HFF-Myc (cell line): ENCODE data around the gene GCH1.

ENCODE experiments used
- DNase-seq: peaks from one replicate; pipeline ENCODE4 v3.0.0-alpha.2; 2011; ENCODE audit warnings: low read depth; ENCODE audit errors: extremely low read depth
- H3K4me3 ChIP-seq: replicated peaks from 2 replicates; pipeline ENCODE4 v1.5.1; 2011; ENCODE audit warnings: low read depth, mild to moderate bottlenecking, control low read depth, low read length
- TF ChIP-seq, protein P1 (sequence below): IDR thresholded peaks from 2 replicates; pipeline ENCODE4 v1.5.1; 2012; ENCODE audit warnings: mild to moderate bottlenecking, low read depth, low read length, control low read depth; ENCODE audit errors: missing control alignments

Gene GCH1

DNA sequence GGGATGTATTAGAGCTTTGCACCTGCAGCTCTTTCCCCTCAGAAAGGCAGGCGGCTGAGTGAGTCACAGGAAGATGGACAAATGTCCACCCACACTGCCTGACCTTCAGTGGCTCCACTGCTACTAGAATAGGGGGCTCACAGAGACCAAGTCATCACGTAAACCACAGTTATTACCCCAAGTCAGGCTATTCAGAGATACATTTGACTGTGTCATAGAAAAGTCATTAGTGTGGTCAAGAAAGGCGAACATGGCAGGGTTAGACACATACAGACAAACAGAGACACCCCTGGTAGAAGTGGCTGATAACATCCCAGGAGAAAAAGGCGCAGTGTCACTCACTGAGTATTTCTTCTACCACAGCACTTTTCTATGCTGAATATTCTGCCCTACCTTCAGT lies 36.0 kb downstream of the GCH1 start:
- no peak for DNase-seq
- H3K4me3 ChIP-seq, result no peak overlapping the region
- TF ChIP-seq, protein P1, sequence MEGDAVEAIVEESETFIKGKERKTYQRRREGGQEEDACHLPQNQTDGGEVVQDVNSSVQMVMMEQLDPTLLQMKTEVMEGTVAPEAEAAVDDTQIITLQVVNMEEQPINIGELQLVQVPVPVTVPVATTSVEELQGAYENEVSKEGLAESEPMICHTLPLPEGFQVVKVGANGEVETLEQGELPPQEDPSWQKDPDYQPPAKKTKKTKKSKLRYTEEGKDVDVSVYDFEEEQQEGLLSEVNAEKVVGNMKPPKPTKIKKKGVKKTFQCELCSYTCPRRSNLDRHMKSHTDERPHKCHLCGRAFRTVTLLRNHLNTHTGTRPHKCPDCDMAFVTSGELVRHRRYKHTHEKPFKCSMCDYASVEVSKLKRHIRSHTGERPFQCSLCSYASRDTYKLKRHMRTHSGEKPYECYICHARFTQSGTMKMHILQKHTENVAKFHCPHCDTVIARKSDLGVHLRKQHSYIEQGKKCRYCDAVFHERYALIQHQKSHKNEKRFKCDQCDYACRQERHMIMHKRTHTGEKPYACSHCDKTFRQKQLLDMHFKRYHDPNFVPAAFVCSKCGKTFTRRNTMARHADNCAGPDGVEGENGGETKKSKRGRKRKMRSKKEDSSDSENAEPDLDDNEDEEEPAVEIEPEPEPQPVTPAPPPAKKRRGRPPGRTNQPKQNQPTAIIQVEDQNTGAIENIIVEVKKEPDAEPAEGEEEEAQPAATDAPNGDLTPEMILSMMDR, result no peak

DNA sequence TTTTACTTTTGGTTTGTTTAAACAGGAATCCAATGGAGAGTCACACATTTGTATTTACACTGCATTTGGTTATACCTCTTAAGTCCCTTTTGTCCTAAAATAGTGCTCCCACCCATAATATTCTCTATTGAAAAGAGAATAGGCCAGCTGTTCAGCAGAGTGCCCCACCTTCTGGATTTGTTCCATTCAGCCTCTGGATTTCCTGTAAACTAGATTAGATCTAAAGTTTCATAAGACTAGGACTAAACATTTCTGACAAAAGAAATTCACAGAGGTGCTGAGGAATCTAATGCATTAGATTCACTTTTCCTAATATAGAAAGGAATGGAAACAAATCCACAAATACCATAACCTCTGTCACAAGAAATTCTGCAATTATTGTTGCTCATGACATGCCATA lies 38.1 kb downstream of the GCH1 start:
- TF ChIP-seq, protein P1, result no peak
- no peak overlapping the region for H3K4me3 ChIP-seq
- DNase-seq, result no peak

DNA sequence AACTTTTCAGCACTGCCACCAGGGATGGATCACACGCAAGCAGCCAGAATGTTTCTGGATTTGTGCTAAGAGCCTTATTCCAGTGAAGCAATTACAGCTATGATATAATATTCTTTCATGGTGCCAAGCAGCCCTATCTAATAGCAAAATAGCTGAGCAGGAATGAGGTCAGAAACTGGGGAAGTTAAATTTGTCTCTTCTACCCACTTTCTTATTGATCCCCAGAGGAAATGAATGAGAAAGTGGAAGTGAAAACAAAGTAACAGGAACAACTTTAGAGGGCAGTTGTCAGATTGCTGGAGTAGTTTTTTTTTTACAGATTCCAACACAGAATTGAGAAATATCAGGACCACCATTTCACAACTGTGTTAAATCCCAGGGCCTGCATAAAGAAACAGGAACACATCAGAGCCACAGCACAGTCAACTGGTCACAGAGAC lies 44.8 kb downstream of the GCH1 start:
- TF ChIP-seq, protein P1, result no peak
- DNase-seq, result no peak
- H3K4me3 ChIP-seq, result no peak overlapping the region

DNA sequence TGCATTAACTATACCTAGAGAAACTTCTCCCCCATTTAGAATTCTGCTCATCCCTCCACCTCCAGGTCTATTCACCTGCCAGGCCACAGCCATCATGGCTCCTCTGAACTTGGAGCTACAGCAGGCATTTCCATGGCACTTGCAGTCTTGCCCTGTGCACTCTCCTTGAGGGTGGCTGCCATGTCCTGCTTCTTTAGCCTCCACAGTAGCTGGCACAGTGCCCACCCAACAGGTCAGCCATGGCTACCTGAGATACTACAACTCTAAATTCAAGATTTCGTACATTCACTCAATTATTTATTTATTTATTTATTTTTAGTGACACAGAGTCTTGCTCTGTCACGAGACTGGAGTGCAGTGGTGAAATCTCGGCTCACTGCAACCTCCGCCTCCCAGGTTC lies 46.5 kb downstream of the GCH1 start:
- TF ChIP-seq, protein P1, result no peak
- H3K4me3 ChIP-seq, result no peak overlapping the region
- no peak for DNase-seq

DNA sequence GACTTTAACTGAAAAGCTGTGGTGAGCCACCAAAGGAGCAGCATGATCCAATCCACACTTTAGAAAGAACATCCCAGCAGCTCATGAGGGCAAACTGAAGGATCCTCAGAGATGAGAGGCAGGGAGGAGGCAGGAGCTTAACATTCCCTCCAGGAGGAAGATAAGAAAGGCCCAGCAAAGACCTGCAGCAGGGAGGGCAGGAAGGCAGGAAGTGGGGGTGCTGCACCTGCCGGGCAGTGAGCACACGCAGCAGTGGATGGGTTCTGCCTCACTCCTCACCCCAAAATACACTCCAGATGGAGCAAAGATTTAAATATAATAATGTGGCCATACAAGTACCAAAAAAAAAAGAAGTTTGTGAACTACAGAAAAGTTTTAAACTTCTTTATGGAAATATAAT lies 48.4 kb downstream of the GCH1 start:
- DNase-seq, result no peak
- no peak overlapping the region for H3K4me3 ChIP-seq
- TF ChIP-seq, protein P1, result no peak

DNA sequence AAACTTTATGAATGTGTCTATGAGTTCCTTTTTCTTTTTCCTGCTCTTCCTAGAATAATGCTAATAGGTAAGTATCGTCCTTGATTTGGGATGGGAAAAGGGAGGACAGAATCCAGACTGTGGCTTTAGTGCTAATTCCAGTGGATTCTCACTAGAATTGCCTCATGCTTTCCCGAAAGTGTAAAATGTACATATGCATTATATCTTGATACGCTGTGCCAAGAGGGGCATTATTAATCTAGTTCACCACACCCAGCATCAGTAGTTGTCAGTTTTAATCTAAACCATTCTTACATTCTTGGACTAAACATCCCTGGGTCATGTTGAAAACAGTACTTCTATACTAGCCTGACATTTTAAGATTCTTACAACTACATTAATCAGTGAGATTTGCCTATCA lies 49.3 kb downstream of the GCH1 start:
- TF ChIP-seq, protein P1, result no peak
- DNase-seq, result no peak
- no peak overlapping the region for H3K4me3 ChIP-seq

DNA sequence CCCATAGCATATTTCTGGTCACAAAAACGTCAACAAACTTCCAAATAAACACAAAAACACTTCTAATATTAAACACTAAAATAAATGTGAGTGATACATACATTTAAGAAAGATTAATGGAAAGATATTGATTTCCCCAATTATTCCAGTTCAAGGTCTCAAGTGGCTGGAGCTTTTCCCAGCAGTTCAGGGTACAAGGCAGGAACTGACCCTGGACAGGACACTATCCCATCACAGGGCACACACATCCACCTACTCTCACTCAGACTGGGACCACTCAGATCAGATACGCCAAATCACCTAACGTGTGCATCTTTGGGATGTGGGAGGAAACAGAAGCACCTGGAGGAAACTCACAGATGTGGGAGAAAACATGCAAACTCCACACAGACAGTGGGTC lies 50.4 kb downstream of the GCH1 start:
- H3K4me3 ChIP-seq, result no peak overlapping the region
- DNase-seq, result no peak
- TF ChIP-seq, protein P1, result no peak
